ENCODE results near the gene CDH22. TPM values are rescaled to one million over a fixed set of nuclear protein-coding genes. Genes with fewer than 3 reads are reported as not detected.
A peak's percentile ranks its signal among the peaks of the same experiment; 100 is the strongest.

Gene CDH22
- total RNA-seq, 1 donor from 2014 or later, result not detected

- no peak for DNase-seq (ENCODE audit: low read depth, low spot score)
Measured at GRCh38 chr20:46270977-46271744, 37.1 kb downstream of the CDH22 start.

- no peak for DNase-seq (ENCODE audit: low read depth, low spot score)
Measured at GRCh38 chr20:46269372-46269771, 38.9 kb downstream of the CDH22 start.

GRCh38 chr20:46268662-46269061 lies 39.6 kb downstream of the CDH22 start:
- no peak for DNase-seq (ENCODE audit: low read depth, low spot score)

- DNase-seq (ENCODE audit: low read depth, low spot score), result no peak
Measured at GRCh38 chr20:46268131-46268614, 40.1 kb downstream of the CDH22 start.

- no peak for DNase-seq (ENCODE audit: low read depth, low spot score)
Measured at GRCh38 chr20:46267108-46268105, 40.9 kb downstream of the CDH22 start.

GRCh38 chr20:46265539-46265938 lies 42.8 kb downstream of the CDH22 start:
- no peak for DNase-seq (ENCODE audit: low read depth, low spot score)

- DNase-seq (ENCODE audit: low read depth, low spot score), result no peak
Measured at GRCh38 chr20:46264391-46265266, 43.7 kb downstream of the CDH22 start.

- DNase-seq (ENCODE audit: low read depth, low spot score), result no peak
Measured at GRCh38 chr20:46261456-46262253, 46.6 kb downstream of the CDH22 start.

- no peak for DNase-seq (ENCODE audit: low read depth, low spot score)
Measured at GRCh38 chr20:46260936-46261454, 47.3 kb downstream of the CDH22 start.

GRCh38 chr20:46260480-46260879 lies 47.8 kb downstream of the CDH22 start:
- no peak for DNase-seq (ENCODE audit: low read depth, low spot score)

GRCh38 chr20:46259260-46259859 lies 48.9 kb downstream of the CDH22 start:
- DNase-seq (ENCODE audit: low read depth, low spot score), result no peak

GRCh38 chr20:46257887-46258286 lies 50.4 kb downstream of the CDH22 start:
- no peak for DNase-seq (ENCODE audit: low read depth, low spot score)

GRCh38 chr20:46256293-46256692 lies 52.0 kb downstream of the CDH22 start:
- DNase-seq (ENCODE audit: low read depth, low spot score), result no peak

- DNase-seq (ENCODE audit: low read depth, low spot score), result peak; percentile 20
Measured at GRCh38 chr20:46255440-46256104, 52.7 kb downstream of the CDH22 start.

GRCh38 chr20:46253391-46253790 lies 54.9 kb downstream of the CDH22 start:
- DNase-seq (ENCODE audit: low read depth, low spot score), result no peak

- DNase-seq (ENCODE audit: low read depth, low spot score), result no peak
Measured at GRCh38 chr20:46252352-46253091, 55.8 kb downstream of the CDH22 start.

GRCh38 chr20:46251211-46251673 lies 57.1 kb downstream of the CDH22 start:
- no peak for DNase-seq (ENCODE audit: low read depth, low spot score)

- no peak for DNase-seq (ENCODE audit: low read depth, low spot score)
Measured at GRCh38 chr20:46250772-46251171, 57.5 kb downstream of the CDH22 start.

Data from pulmonary artery endothelial cell (primary cell).